DMS 273 (cell line): ENCODE measurements around the gene ZBTB21.
A peak's percentile ranks its signal among the peaks of the same experiment; 100 is the strongest.

Source experiments
- DNase-seq: peaks from one replicate; lab custom pipeline; 2025; ENCODE audit not compliant: unreplicated experiment; lab: John Stamatoyannopoulos, UW

The ZBTB21 gene

DNA sequence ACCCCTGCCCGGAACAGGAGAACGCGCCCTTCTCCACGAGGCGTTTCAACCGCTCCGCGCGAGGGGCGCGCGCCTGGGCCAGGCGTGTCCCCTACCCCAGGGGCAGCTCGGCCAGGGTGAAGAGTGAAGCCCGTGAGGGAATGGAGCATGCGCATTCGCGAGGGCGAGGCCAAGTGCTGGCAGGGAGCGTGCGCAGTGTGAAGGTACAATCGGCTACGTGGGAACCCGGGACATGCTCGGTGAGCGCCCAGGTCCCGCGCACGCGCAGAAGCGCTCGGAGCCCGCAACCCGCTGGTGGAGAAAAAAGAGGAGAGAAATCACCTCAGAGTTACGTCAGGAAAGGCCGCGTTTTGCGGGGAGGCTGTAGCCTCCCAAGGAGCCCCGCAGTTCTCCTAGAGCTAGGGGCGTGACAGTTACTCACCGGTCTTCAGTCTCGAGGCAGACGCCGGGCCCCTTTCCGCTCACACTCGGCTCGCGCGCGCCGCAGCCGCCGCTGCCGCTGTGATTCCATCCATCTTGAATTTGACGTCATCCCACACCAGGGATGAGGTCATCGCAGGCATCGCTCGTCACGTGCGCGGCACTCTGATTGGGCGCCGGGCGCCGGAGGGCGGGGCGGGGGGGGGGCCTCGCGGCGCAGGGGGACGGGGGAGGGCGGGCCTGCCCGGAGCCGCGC, at the start of gene ZBTB21:
Gene ZBTB21, minus strand, starts transcription at position 530 of the 676 bp plus-strand sequence. CDS start 16,265 bp downstream, outside the sequence.
- peak; percentile 99 for DNase-seq

DNA sequence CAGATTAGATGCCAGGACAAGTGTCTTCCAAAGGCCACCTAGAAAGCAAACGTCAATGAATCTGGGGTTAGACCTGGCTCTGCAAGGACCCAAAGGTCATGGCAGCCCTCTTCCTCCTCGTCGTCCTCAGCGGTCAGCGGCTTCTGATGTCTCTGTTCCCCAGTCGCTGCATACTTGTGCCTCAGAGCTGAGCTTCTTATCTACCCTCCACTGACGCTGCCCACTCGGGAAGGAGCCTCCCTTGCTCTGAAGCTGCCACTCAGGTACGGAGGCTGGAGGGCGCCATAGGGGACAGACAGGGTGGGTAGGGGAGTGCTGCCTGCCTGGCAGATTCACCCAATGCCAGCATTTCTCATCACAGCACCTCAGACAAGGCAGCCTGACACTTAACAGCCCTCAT, 49.6 kb upstream of the ZBTB21 start:
- no peak for DNase-seq

GRCh38 chr21:42059141-42059540, 49.0 kb upstream of the ZBTB21 start:
- DNase-seq: no peak

GRCh38 chr21:42058631-42059111, 48.5 kb upstream of the ZBTB21 start:
- no peak for DNase-seq

GRCh38 chr21:42057851-42058437, 47.8 kb upstream of the ZBTB21 start:
- DNase-seq: no peak

- no peak for DNase-seq
These were observed 47.0 kb upstream of the ZBTB21 start for GRCh38 chr21:42056996-42057689.

- no peak for DNase-seq
These were observed 46.3 kb upstream of the ZBTB21 start for GRCh38 chr21:42056468-42056867.

- no peak for DNase-seq
These were observed 45.3 kb upstream of the ZBTB21 start for GRCh38 chr21:42055425-42055824.

DNA sequence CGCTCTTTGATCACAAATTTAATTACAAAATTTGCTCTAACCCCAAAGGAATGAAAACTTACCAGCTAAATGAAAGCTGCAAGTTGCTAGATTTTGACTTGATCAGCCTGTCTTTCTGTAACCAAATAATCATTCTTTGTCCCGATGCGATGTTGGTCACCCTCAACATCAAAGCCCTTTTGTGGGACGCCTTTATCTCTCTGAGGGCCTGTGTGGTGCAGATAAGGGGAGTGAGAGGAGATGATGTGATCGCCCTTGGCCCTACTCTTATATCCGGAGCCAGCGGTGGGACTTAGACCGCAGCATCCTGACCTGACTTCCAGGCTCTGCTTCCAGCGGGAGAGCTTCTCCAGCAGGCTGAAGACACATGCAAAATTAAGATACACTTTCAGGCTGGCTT, 41.6 kb upstream of the ZBTB21 start:
- no peak for DNase-seq

DNA sequence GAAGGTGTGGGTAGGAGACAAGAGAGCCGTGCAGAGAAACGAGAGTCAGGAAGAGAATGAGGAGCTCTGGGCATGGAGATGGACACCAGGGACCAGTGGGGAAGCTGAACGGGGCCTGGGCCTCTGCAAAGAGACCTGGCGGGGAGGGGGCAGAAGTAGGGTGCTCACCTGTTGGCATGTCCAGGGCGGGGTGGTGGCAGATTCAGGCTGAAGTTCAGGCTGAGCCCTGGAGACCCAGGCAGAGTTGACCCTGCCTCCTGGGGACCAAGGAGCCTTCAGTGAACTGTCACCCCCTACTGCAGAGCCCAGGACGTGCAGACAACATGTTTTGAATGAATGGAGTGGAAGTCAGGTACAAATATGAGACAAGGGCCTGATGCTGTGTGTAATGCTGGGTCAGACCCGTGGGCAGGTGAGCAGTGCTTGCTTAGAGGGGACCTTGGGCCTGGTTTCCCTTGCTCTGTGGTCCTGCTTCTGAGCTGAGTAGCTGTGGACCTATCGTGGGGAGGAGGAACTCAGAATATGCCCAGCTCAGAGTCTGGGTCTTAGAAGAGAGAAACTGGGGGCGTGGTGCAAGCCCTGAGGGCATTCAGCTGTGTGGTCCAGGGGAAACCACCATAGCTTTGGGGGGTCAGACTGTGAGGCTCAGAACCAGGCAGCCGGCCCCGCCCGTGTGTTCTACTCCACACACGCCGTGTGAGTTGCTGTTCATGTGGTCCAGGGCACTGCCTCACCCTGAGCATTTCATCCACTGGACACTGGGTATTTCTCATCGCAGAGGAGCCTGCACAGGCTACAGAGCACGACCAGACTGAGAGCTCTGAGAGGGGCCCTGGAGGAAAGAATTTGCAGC, 39.6 kb upstream of the ZBTB21 start:
- DNase-seq: no peak

DNA sequence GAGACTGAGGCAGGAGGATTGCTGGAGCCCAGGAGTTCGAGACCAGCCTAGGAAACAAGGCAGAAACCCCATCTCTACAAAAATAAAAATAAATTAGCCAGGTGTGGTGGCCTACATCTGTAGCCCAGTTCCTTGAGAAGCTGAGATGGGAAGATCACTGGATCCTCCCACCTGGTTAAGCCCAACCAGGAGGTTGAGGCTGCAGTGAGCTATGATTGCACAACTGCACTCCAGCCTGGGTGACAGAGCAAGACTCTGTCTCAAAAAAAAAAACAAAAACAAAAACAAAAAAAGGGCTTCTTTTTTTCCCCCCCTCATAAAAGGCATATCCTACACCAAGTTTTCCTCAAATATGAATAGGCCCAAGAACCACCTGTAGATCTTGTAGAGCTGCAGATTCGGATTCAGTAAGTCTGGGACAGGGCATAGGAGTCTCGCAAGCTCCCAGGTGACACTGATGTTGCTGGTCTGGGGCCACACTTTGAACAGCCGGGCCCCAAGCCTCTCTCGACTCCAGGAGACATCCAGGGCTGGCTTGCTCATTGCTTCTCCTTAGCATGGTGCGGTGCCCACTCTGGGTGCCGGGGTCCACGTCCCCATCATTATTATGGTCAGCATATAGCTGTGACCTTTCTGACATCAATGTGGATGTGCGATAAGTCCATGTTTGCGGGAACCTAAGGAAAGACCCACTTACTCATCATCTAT, 38.9 kb upstream of the ZBTB21 start:
- DNase-seq: no peak

DNA sequence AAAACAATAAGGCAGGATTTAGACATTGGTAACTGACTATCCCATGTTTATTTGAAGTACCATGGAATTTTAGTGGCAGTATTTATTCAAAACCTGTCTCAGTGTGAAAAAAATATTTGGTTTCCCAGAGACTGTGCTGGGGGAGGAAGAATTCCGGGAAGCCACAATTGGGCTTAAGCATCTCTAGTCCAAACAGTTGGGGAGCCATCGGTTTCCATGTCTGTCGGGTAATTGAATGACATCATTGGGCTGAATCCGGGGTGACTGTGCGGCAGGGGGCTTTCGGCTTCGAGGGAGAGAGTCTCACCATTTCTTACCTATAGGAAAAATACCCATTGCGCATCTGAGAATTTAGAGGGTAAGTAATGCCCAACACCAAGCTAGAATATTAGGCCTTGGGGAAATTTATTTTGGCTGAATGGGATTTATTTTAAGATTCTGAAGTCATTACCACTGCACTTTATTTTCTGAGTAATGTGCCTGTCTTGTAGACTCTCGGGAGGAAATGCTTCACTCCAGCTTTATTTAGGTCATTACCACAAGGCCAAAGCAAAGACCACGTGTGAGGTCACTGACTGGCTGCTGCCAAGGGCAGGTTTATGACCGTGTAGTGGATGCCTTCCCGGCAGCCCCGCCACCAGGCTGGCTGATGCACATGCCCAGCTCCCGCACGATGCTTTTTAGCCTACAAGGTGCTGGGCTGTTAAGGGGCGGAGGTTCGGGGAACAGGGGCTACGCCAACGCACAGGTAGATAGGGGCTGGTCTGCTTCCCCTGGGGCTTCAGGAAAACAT, 37.9 kb upstream of the ZBTB21 start:
- no peak for DNase-seq

DNA sequence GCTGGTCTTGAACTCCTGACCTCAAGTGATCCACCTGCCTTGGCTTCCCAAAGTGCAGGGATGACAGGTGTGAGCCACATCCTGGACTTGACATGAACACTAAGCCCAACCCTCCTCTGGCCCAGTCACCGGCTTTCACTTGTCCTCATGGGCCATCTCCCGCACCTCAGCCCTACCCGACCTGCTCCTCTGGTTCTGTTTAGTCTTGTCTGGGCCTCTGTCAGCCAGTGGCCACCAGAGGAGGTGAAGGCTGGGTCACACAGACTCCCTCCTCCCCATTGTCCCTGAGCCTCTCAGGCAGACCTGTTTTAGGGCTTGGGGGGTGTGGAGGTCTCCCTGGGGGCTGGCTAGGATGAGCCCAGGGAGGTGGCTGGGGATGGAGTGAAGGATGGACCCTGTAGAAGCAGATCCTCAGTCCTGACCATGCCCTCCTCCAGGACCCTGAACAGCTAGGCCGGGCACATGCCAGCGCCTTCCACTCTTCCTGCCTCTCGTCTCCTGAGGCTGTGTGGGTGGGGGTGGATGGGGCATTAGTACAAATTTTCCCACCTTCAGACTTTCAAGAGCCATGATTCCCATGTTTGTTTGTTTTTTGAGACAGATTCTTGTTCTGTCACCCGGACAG, 34.8 kb upstream of the ZBTB21 start:
- DNase-seq: no peak

DNA sequence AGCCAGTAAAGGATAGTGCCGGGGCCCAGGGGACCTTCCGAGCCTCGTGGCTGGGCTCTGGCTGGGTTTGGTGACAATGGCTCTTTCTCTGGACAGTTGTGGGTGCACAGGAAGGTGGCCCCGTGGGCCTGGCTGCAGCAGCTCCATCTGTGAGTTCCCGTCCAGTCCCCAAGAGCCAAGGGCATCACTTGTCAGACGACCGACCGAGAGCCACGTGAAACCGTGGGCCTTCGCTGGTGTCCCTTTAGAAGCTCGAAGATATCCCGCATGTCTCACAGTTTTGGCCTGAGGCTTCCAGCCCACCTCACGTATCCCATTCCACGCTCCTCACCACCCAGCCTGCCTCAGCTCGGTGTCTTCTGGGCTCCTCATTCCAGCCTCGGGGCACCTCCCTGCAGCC, 33.8 kb upstream of the ZBTB21 start:
- no peak for DNase-seq

GRCh38 chr21:42043201-42043895, 33.2 kb upstream of the ZBTB21 start:
- no peak for DNase-seq

DNA sequence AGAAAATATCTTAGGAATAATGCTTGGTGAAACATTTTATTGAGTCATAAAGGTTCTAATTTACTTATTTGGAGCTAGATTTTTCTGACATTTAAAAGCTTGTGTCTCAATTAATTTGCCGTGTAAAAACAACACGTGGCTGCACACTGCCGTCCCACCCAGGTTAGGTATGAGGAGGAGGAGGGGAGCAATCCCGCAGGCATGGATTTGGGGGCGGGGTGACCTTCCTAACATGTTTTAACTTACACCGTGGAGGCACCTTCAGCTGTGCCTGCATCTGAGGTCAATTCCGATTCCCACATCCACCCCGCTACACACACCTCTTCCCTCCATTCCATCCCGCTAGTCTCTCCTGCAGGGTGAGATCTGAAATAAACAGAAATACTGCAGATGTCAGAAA, 32.5 kb upstream of the ZBTB21 start:
- peak; percentile 21 for DNase-seq

DNA sequence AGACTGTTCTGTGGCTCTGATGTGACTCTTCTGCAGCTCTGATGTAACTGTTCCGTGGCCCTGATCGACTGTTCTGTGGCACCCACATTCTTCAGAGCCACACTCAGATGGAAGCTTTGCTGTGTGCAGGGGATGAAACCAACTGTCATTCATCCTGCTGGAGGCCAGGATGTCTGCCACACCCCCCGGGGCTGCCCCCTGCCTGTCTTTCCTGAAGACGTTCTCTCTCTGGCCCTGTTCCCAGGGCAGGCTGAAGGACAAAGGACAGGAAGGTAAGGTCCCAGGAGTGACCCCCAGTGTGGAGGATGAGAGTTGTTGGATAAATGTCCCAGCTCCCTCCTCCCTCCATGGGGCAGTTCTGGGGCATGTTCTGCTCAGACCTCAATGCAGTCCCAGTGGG, 31.6 kb upstream of the ZBTB21 start:
- no peak for DNase-seq

GRCh38 chr21:42041246-42041645, 31.1 kb upstream of the ZBTB21 start:
- DNase-seq: no peak
